GM21526 (cell line): ENCODE measurements around the gene ILF2.
A peak's percentile ranks its signal among the peaks of the same experiment; 100 is the strongest.
"Not testable (repeated sequence)": the region's sequence is repeated elsewhere in the genome, so short reads cannot be mapped to it uniquely, and the experiment has no call there.

Source experiments
- ATAC-seq: cut with Tn5 transposase; IDR thresholded peaks from one replicate; pipeline ENCODE4 v1.9.1; 2021; ENCODE audit warnings: moderate library complexity; ENCODE audit not compliant: unreplicated experiment, low FRiP score

Gene ILF2

DNA sequence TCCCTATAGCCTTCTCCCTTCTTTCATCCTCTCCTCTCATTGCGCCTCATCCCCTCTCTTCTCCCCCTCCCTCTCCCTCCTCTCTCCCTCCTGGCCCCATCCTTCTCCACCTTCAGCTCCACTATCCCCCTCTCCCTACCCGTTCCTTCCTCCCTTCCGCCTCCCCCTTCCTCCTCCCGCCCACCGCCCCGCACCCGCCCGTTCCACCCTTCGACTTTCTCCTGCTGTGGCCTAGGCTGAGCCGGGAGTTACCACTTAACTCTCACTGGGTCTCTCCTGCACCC, 9.3 kb upstream of the ILF2 start:
- no peak for ATAC-seq

DNA sequence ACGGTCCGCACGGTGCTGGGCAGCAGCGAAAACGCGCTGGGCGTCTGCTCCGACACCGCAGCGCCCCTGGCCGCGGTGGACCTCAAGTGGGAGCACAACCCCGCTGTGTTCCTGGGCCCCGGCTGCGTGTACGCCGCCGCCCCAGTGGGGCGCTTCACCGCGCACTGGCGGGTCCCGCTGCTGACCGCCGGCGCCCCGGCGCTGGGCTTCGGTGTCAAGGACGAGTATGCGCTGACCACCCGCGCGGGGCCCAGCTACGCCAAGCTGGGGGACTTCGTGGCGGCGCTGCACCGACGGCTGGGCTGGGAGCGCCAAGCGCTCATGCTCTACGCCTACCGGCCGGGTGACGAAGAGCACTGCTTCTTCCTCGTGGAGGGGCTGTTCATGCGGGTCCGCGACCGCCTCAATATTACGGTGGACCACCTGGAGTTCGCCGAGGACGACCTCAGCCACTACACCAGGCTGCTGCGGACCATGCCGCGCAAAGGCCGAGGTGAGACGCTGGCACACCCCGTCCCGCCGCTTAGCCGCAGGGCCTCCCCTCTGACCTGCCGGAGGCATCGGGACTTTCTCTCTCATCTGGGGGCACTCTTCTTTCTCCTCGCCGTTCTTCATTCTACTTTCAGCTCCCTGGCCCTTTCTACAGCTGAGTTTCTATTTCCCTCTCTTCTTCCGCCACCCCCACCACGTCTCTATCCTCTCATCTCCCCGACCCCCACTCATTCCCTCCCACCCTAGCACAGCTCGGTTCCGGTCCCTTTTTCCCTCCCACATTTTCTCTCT, 8.7 kb upstream of the ILF2 start:
- ATAC-seq, result no peak

DNA sequence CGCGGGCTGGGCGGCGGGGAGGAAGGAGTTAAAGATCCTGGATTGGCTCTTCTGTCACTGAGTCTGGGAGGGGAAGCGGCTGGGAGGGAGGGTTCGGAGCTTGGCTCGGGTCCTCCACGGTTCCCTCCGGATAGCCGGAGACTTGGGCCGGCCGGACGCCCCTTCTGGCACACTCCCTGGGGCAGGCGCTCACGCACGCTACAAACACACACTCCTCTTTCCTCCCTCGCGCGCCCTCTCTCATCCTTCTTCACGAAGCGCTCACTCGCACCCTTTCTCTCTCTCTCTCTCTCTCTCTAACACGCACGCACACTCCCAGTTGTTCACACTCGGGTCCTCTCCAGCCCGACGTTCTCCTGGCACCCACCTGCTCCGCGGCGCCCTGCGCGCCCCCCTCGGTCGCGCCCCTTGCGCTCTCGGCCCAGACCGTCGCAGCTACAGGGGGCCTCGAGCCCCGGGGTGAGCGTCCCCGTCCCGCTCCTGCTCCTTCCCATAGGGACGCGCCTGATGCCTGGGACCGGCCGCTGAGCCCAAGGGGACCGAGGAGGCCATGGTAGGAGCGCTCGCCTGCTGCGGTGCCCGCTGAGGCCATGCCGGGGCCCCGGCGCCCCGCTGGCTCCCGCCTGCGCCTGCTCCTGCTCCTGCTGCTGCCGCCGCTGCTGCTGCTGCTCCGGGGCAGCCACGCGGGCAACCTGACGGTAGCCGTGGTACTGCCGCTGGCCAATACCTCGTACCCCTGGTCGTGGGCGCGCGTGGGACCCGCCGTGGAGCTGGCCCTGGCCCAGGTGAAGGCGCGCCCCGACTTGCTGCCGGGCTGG, 7.9 kb upstream of the ILF2 start, which contains the start of gene NPR1:
Gene NPR1, plus strand, starts transcription at position 170 of the 818 bp plus-strand sequence. Its CDS starts 421 bp downstream, at position 591.
- ATAC-seq, result no peak

DNA sequence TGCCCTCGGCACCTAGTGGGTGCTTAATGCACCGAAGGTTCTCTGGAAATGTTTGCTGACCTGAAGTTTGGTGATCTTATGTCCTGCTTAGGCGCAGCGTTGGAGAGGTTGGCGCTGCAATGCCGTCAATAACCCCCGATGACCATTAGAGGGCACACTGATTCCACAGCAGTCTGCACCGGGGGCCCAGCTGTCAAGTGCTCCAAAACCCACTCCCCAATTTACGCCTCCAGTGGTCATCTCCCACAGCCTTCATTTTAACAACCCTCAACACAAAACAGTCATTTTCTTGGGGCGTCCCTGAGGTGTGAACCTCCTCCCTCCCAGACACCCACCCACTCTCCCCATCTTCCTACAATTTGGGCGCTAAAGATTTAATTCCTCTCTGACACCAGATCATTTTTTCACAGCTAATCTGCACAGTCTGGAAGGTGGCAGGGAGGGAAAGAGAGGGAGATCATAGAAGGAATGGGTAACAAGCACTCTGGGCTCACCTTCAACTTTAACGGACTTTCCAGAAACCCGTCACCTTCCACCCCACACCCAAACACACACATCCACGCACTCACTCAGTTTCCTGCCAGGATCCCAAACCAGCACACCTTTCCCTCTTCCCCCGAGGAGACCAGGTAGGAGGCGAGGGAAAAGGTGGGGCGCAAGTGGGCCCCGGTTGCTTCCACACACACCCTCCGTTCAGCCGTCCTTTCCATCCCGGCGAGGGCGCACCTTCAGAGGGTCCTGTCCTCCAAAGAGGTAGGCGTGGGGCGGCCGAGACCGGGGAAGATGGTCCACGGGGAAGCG, 7.1 kb upstream of the ILF2 start:
- ATAC-seq, result no peak

DNA sequence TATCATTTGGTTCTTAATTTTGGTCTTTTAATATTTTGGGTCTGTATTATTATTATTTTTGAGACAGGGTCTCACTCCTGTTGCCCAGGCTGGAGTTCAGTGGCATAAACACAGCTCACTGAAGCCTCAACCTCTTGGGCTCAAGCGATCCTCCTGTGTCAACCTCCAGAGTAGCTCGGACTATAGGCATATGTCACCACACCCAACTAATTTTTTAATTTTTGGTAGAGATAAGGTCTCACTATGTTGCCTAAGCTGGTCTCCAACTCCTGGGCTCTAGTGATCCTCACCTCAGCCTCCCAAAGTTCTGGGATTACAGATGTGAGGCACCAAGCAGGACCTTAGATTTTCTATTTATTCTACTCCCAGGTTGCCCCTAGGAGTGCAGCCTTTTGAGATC, 2.7 kb upstream of the ILF2 start:
- no peak for ATAC-seq

DNA sequence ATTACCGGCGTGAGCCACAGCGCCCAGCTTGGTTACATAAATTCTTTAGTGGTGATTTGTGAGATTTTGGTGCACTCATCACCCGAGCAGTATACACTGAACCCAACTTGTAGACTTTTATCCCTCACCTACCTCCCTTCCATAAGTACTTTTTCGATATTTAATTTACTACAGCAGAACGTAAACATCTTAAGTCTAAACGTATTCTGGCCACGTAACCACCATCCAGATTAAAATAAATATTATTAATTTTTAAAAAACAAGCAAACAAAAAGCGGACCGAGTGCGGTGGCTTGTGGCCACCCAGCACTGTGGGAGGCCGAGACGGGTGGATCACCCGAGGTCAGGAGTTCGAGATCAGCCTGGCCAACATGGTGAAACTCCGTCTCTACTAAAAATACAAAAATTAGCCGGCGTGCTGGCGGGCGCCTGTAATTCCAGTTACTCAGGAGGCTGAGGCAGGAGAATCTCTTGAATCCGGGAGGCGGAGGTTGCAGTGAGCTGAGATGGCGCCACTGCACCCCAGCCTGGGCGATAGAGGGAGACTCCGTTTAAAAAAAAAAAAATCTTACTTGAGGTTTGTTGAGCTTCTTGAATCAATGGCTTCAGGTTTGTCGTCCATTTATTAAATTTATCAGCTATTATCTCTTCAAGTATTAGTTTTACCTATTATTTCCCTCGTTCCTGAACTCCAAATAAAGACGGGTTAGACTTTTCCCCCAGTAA, 998 bp upstream of the ILF2 start:
- peak; percentile 12 for ATAC-seq

DNA sequence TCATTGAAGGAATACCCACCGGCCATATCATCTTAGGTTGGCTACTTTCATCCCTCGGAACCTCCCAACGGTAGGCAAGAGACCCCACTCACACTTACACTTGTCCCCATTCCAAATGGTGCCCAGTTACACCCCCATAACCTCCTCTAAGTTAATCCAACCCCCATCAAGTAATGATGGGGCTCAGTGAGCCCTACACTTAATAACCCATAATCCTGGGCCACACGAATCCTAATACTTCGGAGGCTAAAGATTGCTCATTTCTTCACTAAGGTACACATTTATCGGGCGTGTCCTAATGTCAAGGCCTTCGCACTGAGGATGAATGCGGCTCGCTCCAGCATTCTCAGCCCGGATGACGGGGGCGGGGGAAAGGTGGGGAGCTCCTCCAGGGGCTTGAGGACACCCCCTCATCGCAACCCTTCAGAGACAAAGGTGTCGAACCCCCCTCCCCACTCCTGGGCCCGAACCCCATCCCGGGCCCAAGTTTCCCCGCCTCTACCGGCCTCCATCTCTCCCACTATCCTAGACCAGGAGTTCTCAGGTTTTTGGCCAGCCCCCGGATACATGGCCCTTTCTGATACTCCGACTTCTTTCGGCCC, 435 bp downstream of the ILF2 start:
- no peak for ATAC-seq

DNA sequence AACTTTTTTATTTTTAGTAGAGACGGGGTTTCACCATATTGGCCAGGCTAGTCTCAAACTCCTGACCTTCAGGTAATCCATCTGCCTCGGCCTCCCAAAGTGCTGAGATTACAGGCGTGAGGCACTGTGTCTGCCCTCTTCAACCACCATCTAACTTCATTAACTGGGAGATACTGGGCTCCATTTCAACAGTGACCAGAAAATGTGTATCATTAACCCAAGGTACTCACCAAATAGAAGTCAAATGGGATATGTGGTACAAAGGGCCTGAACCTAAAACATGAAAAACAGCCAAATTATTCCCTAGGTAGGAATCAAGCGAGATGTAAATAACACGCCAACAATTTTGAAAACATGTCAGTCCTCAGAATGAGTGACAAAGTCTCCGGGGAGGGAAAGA, 1.2 kb downstream of the ILF2 start:
- ATAC-seq, result no peak

DNA sequence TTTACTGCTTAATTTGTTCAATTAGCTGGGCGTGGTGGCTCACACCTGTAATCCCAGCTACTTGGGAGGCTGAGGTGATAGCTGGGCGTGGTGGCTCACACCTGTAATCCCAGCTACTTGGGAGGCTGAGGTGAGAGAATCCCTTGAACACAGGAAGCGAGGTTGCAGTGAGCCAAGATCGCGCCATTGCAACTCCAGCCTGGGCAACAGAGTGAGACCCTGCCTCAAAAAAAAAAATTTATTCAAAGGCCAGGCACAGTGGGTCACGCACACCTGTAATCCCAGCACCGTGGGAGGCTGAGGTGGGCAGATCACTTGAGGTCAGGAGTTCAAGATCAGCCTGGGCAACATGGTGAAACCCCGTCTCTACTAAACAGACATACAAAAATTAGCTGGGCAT, 2.1 kb downstream of the ILF2 start:
- ATAC-seq, result not testable (repeated sequence)

DNA sequence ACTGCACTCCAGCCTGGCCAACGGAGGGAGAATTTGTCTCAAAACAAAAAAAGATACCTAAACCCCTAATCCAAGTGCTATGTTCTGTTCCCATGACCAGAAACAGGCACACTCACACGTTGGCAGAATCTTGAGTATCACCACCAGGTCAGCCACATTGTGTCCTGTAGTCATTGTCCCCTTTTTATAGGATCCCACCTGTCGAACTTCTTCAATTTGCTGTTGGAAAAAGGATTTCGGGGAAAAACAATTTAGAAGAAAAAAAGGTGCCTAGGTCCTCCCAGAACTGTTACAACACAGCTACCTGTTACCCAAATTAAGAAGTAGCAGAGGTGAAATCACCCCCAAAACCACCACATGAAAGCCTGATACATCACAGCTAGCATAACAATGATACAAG, 3.4 kb downstream of the ILF2 start:
- ATAC-seq, result no peak

DNA sequence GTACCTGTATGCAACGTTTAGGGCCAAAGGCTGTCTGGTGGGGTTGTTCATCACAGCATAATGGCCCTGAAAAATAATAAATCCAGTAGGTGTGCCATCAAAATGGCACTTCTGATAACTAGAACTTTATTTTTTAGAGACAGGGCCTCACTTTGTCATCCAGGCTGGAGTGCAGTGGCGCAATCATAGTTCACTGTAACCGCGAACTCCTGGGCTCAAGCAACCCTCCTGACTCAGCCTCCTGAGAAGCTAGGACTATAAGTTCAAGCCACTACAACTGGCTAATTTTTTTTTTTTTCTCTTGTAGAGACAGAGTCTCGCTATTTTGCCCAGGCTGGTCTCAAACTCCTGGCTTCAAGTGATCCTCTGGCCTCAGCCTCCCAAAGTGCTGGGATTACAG, 7.6 kb downstream of the ILF2 start:
- ATAC-seq, result no peak

DNA sequence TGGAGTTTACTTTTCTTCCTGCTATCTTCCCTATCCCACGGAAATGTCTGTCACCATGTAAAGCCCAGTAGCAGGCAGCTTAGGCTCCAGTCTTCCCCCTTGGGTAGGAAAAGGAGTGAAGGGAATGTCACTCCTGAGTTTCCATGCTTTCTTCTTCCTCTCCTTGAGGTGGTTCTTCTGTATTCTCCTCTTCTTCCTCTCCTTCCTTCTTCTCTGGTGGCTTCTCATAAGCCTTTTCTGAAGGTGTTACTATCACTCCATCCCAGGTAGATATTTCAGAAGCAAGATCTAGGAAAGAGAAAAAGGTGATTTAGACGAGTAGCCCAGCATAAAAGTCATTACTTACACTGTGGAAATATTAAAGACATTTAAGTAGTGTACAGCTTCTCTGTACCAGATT, 8.5 kb downstream of the ILF2 start:
- ATAC-seq, result no peak

DNA sequence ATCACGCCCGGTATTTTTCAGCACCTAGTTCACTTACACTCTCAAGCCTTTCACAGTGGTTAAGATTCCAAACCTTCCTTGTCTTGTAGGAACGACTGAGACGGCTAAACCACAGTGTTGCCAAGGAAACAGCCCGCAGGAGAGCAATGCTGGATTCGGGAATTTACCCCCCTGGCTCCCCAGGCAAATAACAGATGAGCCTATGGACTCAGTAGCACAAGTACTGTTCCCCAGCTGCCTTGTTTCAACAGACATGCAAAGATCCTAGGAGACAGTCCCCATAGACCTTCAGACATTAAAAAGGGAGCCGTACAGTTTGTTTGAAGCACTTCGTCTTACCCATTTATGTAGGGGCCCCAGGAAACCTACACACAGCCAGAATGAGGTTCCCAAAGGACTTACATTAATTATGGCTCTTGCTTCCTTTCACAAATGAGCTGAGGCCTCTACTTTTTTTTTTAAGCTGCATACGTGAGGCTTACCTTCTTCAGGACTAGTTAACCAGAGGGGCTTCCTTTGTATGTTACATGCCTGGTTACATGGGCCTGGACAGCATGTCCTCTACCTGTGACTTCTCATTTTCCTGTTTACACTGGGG, 9.6 kb downstream of the ILF2 start:
- ATAC-seq, result no peak

DNA sequence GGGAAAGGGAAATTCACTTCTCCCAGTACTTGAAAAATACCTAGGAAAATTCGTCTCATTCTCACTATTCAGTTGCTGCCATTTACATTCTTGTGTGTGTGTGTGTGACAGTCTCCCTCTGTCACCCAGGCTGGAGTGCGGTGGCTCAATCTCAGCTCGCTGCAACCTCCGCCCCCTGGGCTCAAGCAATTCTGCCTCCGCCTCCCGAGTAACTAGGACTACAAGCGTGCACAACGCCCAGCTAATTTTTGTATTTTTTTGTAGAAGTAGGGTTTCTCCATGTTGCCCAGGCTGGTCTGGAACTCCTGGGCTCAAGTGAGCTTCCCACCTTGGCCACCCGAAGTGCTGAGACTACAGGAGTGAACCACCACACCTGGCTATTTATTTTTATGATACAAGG, 11.1 kb downstream of the ILF2 start:
- no peak for ATAC-seq

DNA sequence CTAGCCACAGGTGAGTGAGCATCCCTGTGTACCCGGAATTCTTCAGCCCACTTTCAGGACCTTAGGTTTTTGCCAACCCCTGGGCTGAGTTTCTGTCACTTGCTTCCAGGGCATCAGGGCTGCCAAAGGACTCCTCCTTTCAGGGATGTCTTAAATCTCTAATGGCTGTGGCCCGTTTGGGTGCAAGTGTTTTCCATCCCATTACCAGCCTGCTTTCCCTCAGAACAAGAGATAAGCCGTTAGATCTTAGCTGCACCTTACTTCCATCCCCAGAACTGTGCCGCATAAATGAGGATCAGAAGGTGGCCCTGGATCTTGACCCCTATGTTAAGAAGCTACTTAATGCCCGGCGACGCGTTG, 11.6 kb downstream of the ILF2 start:
- ATAC-seq, result peak; percentile 3

DNA sequence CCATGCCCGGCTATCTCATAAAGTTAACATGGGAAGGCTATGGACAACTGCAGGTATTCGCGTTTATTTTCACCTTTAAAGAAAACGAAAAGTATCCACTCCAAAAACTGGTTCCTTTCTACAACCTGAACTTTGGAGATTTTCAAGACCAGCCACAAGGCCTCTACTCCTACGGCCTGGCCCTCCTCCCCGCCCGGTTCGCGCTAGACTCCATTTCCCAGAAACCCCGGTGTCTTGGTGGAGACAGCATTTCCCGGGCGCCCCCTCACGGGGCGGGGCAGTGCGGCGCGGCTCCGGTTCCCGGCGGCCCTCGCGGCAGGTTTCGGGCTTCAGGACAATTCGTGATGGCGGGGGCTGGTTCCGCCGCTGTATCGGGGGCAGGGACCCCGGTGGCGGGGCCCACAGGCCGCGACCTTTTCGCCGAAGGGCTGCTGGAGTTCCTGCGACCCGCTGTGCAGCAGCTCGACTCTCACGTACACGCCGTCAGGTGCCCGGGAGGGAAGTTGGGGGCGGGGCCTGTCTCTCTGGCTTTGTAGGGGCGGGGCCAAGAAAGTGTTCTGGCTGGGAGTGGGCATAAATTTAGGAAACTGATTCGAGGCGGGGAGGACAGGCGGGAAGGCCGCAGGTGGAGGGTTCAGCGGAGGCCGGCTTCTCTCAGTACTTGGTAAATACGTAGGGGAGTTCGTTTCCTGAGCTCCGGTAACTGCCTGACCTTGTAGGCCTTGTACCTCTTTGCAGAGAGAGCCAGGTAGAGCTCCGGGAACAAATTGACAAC, 12.2 kb downstream of the ILF2 start, which contains the start of gene SNAPIN:
Gene SNAPIN, plus strand, starts transcription at position 304 of the 775 bp plus-strand sequence. Its CDS starts 41 bp downstream, at position 345.
- peak; percentile 75 for ATAC-seq

DNA sequence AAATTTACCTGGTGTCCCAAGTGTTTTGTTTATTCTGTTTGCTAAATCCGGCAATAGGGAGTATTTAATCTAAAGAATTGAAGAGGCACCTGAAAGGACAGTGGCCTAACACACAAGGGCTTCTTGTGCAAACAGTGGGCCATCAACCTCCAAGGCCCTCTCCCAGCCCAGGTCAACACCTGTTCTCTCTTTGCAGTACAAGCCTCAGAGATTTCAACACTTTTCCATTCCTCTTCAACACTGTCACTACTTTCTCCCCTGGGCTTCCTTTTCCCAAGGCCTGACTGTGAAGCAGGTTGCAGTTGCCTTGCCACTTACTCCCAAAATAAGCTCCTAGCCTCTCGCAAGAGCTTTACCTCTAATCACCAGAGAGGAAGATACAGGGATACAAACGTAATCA, 15.5 kb downstream of the ILF2 start:
- no peak for ATAC-seq

DNA sequence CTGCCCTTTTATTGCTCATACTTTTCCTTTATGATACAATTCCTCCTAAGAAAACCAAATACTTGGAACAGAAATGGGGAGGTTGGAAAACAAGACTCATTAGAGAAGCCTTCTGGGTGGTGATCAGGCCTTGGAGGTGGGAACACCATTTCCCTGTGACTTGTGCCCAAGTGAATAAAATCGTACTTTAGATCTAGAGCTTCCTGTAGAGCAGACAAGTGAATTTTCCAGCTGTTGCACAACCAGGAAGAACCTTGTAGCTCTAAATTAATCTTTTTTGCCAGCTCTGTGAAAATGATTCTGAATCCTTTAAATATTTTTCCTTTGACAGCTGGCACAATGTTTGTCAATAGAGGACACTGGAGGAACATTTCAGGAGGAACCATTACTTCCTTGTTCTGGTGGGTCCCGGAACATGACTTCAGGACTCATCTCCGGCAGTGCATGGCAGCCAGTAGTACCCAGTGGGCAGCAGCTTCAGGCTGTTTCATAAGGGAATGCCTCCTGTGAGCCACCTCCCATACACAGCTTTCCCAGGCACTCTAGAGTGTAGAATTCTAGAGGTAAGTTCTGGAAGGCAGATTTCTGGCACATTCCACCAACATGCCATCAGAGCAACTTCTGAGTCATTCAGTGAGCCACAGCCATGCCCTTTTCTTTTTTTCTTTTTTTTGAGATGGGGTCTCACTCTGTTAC, 17.8 kb downstream of the ILF2 start:
- no peak for ATAC-seq
